HG03139 (cell line): Measurements from ENCODE around the gene NPEPL1.

Experiments used
- ATAC-seq: cut with Tn5 transposase; IDR thresholded peaks from one replicate; pipeline ENCODE4 v1.9.1; 2021; ENCODE audit not compliant: unreplicated experiment

NPEPL1 gene

GRCh38 chr20:58657986-58658385, 34.6 kb upstream of the NPEPL1 start:
- ATAC-seq = no peak

DNA sequence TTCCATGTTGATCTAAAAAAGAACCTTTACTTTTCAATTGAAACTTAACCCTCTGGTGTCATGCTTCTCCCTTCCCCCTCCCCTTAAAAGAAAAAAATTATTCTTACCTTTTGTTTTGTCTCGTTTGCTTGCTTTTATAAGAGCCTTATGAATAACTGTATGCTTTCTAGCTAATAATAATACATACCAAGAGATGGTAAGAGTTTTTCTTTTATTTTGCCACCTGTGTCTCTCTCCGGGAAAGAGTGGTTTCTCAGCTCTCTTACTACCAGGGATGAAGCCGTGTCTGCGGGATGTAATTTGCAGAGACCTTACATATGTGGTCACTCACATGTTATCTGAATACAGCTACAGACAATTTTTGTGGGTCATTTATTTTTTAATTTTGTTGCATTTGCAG, 33.8 kb upstream of the NPEPL1 start:
- ATAC-seq = no peak

GRCh38 chr20:58659841-58660240, 32.8 kb upstream of the NPEPL1 start:
- ATAC-seq = no peak

DNA sequence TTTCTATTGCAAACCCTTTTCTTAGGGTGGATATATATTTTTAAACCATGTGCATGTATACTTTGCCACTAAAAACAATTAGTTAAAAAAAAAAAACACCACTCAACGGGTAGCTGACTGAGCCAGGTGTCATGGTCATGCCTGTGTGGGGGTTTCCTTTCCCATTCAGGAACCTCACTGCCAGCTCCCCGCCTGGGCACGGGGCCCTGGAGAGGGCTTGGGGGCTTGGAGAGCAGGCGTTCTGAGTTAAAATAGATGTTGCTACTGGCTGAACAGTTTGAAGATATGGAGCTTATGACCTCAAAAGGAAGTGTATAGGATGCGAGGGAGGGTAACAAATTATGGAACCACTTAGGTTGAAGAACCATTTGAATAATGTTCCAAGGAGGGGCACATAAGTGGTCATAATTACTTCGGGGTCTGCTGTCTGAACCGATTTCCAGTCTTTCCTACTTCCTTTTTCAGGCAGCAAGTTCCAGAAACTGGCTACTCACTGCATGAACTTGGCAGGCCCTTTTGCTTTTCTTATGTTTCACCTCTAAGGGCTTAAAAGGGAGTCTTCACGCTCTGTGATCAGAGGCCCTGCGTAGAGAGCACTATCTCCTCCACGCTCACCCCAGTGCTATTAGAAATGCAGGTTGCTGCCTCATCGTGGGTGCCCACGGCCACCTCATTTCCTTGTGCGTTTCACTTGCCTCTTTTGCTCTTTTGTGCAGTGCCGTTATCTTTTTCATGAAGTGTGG, 31.6 kb upstream of the NPEPL1 start:
- ATAC-seq = no peak

GRCh38 chr20:58661598-58662473, 30.8 kb upstream of the NPEPL1 start:
- ATAC-seq = no peak

- ATAC-seq = no peak
These were observed 28.3 kb upstream of the NPEPL1 start for GRCh38 chr20:58664331-58664730.

DNA sequence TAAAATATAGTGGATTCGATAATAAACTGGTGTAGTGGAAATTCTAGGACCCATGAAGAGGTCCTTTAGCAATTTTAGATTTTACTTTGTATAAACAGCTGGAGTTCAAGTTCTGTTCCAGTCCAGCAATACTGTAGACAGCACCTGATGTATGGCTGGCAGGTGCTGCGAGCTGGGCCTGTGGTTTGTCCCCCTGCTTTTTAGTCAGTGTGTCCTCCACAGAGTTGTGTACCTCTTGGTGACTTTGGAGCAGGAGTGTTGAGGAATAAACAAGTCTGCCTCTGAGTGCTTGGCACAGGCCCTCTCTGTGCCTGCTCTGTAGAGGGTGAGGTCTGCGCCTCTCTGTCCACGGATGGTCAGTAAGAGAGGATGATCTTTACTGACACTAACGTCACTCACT, 27.7 kb upstream of the NPEPL1 start:
- ATAC-seq = no peak

DNA sequence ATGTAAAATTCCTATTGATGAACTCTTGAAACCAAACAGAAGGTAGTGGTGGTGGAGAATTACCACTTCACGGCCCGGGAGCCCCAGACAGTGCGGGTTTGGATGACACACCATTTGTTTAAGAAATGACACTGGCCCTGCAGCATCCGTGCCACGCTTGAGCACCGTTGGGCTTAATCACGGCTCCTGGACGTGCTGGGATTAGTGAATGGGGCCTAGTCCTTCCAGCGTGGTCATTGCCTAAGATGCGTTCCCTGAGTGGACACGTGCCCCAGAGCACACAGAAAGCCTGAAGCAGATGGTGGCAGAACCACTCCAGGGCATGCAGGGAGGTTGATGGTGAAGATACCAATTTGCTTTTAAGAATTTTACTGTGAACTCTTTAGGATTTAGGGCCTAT, 27.0 kb upstream of the NPEPL1 start:
- no peak for ATAC-seq

GRCh38 chr20:58666702-58667101, 25.9 kb upstream of the NPEPL1 start:
- ATAC-seq = no peak

DNA sequence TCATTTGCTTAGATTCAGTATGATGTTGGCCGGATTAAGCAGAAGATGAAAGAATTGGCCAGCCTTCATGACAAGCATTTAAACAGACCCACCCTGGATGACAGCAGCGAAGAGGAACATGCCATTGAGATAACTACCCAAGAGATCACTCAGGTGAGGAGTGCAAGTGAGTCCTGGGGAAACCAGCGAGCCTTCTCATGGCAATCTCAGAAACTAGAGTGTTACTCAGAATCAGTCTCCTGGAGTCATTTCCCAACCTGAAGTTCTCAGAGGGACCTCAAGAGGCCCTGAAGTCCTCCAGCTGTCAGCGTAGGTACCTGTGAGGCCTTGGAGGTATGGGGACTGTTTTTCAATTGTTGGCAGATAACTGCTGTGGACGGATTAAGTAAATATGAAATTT, 24.6 kb upstream of the NPEPL1 start:
- ATAC-seq = no peak

GRCh38 chr20:58668901-58669286, 23.7 kb upstream of the NPEPL1 start:
- no peak for ATAC-seq

DNA sequence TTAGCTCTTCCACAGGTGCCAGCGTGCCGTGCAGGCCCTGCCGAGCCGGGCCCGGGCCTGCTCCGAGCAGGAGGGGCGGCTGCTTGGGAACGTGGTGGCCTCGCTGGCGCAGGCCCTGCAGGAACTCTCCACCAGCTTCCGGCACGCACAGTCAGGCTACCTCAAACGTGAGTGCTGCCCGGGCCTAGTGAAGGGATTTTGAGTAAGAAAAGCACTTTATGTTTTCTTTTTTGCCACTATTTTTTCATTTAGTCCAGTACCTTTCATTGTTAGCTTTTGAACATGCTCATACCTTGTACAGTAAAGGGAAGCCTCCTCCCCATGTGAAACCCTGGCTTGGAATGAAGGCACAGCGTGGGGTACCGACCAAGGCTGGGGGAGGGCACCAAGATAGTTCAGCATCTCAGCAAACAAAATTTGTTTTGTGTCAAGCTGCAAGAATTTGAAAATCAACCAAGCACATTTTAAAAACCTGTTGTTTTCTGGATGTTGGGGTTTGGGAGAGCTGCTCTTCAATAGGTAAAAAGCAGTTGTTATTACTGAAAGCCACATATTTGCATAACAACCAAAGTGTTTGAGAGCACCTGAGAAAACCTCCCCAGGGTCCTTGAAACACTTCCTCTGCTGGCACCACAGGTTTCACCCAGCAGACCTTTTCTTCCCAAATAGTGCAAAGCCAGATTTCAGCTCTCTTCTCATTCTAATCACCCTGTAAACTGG, 23.2 kb upstream of the NPEPL1 start:
- no peak for ATAC-seq

- no peak for ATAC-seq
These were observed 22.5 kb upstream of the NPEPL1 start for GRCh38 chr20:58670102-58670501.

GRCh38 chr20:58670659-58671058, 21.9 kb upstream of the NPEPL1 start:
- ATAC-seq = no peak

- no peak for ATAC-seq
These were observed 19.5 kb upstream of the NPEPL1 start for GRCh38 chr20:58673119-58673518.

GRCh38 chr20:58675146-58675584, 17.4 kb upstream of the NPEPL1 start:
- no peak for ATAC-seq

DNA sequence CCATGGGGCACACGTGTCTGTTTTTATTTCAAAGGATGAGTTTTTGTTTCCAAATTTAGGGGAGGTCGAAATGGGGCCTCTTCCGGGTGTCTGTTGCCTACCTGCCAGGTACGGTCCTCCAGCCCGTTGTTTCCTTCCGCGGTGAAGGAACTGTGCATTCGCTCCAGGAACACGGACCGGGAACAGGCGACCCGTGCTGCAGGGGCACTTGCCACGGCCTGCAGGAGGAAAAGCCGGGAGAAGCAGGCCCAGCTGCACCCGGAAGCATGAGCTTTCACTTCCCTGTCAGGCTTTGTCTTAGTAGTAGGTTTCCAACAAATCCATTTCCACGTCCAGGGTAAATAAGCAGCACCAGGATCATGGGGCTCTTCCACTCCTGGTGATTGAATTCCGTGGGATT, 17.0 kb upstream of the NPEPL1 start:
- no peak for ATAC-seq

GRCh38 chr20:58676161-58676560, 16.4 kb upstream of the NPEPL1 start:
- no peak for ATAC-seq

DNA sequence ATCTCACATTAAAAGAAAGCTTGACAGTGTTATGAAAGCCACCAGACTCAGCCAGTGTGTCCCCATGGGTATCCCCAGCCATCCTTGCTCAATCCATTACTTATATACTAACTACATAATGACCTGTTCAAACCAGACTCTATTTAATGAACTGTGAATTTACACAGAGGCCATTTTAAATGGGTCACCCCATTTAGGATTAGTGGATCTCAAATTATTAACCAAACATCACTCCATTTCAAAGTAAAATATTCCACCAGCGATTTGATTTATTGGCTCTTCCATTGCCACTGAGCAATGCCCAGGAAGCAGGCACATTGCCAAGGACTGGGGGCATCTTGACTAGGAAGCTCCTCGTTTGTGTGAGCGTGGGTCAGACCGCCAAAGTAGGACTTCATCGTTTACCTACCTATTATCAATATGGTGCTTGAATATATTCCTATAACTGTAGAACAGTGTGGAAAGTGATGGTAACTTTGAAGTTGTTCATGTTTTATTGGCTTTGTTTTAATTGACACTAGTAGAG, 15.5 kb upstream of the NPEPL1 start:
- no peak for ATAC-seq

- ATAC-seq = no peak
These were observed 14.8 kb upstream of the NPEPL1 start for GRCh38 chr20:58677808-58678207.

DNA sequence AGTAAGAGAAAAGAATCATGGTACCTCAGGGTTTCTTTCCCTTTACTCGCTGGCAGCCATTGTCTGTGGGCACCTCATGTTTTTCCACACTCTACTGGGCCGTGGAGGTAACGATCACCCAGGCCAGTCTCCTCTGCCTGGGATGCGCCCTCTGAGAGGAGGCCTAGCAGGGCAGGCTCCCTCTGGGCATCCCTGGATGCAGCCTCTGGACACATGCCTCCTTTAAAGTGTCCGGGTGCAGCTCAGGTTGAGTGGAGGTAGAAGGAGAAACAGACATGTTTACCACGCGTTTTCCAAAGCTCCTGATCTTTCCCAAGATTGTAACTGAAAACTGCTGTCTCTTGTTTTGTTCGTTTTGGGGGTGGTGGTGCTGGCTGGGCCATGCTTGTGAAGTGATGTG, 13.8 kb upstream of the NPEPL1 start:
- no peak for ATAC-seq
